SH-SY5Y (cell line): ENCODE data around the gene B3GALNT1.

Experiments used
- GATA2 ChIP-seq: IDR thresholded peaks from 2 replicates; pipeline ENCODE4 v1.6.1; 2011; ENCODE audit warnings: mild to moderate bottlenecking, low read depth, low read length
- GATA3 ChIP-seq: IDR thresholded peaks from 2 replicates; pipeline ENCODE4 v1.6.1; 2011; ENCODE audit warnings: low read depth, mild to moderate bottlenecking, low read length, moderate library complexity

- TF ChIP-seq GATA2 (no peak), GATA3 (no peak)
These were observed 2.2 kb upstream of the B3GALNT1 start for GRCh38 chr3:161107311-161107710.
